Left lung (tissue), 14 donors: ENCODE data around the gene SLC5A4. TPM values are rescaled to one million over a fixed set of nuclear protein-coding genes. Genes with fewer than 3 reads are reported as not detected.
"Not testable (repeated sequence)": the region's sequence is repeated elsewhere in the genome, so short reads cannot be mapped to it uniquely, and the experiment has no call there.

Source experiments
- ATAC-seq: fragments of 200-7000 bp; cut with Tn5 transposase; one replicate; pipeline ENCODE4 v1.9.1; 2020; ENCODE audit warnings: moderate library complexity
- DNase-seq, 4 donors: peaks; one replicate each; pipeline ENCODE4 v3.0.0-alpha.2; 2013 to 2020
- H3K27ac ChIP-seq, 2 donors: fragments of 200-600 bp; sonication (generic) in 1 of 2; one replicate each; pipeline versions ENCODE4 v1.5.0 to v1.8.0; 2020 to 2021
- H3K27me3 ChIP-seq, 2 donors: fragments of 200-600 bp; sonication (generic) in 1 of 2; one replicate each; pipeline versions ENCODE4 v1.5.0 to v1.8.0; 2020 to 2021
- H3K36me3 ChIP-seq, 2 donors: fragments of 200-600 bp; sonication (generic) in 1 of 2; one replicate each; pipeline versions ENCODE4 v1.5.0 to v1.8.0; 2020 to 2021
- H3K4me1 ChIP-seq, 2 donors: fragments of 200-600 bp; one replicate each; pipeline ENCODE4 v1.8.0; 2021
- H3K4me3 ChIP-seq, 2 donors: fragments of 200-600 bp; sonication (generic) in 1 of 2; one replicate each; pipeline versions ENCODE4 v1.5.0 to v1.8.0; 2020 to 2021; ENCODE audit warnings: mild to moderate bottlenecking in 1 of 2
- H3K9me3 ChIP-seq, 2 donors: fragments of 200-600 bp; sonication (generic) in 1 of 2; one replicate each; pipeline versions ENCODE4 v1.5.0 to v1.8.0; 2020 to 2021
- CTCF ChIP-seq, 2 donors: fragments of 200-600 bp; sonication (generic) in 1 of 2; IDR thresholded peaks; one replicate each; pipeline versions ENCODE4 v1.5.0 to v1.8.0; 2021; ENCODE audit warnings: antibody characterized with exemption in 2 of 2
- intact Hi-C, 2 donors: fragments of 100-400 bp; cut with DNase I; formaldehyde crosslinking; loops; one replicate each; pipeline versions ENCODE4 v1.11.2 to v1.14.2; 2022
- long read RNA-seq, 12 donors: library from polyadenylated mRNA in 2 of 12; unstranded in 2 of 12; transcript quantifications; one replicate each; pipeline ENCODE4 v2.0.0 and lab custom pipeline, GENCODE V29; 2019 to 2026
- polyA plus RNA-seq, 6 donors: library from polyadenylated mRNA; unstranded; fragments of 120-200 nt; gene quantifications; one replicate each; pipeline ENCODE4 v1.2.1, GENCODE V29; 2013; ENCODE audit not compliant: insufficient read length in 6 of 6
- total RNA-seq, 2 donors: library from RNA; stranded (reverse); fragmentation: NEBNext Ultra II Directional; extraction: Animal tissue kit (Norgen Biotek cat#: 25700); gene quantifications; one replicate each; pipeline ENCODE4 v1.2.1, GENCODE V29; 2021
- donor health status: DM: no; HTN: yes; CAD: no.
- donor health status: DM: no; HTN: no; CAD: no.

The SLC5A4 gene
- total RNA-seq (1 to 10 TPM in 1 of 2 donors, under 1 TPM in 1; 0.73 to 1.5 TPM), polyA plus RNA-seq (1 to 10 TPM in 3 of 6 donors, under 1 TPM in 3; 0.58 to 3.5 (median 0.98) TPM)
- long read RNA-seq, donor 1, result 0 reads
- long read RNA-seq, donor 2, result 0 reads
- long read RNA-seq, donor 3, result 0 reads
- long read RNA-seq, donor 4, result 0 reads
- long read RNA-seq, donor 5, result 0 reads
- long read RNA-seq, donor 6, result 0 reads
- long read RNA-seq, donor 7, result 0 reads
- long read RNA-seq, donor 8, result 0 reads
- long read RNA-seq, donor 9, result 0 reads
- long read RNA-seq, donor 10, result 0 reads
- long read RNA-seq, donor 11, result 0 reads
- long read RNA-seq, donor 12, result 0 reads

DNA sequence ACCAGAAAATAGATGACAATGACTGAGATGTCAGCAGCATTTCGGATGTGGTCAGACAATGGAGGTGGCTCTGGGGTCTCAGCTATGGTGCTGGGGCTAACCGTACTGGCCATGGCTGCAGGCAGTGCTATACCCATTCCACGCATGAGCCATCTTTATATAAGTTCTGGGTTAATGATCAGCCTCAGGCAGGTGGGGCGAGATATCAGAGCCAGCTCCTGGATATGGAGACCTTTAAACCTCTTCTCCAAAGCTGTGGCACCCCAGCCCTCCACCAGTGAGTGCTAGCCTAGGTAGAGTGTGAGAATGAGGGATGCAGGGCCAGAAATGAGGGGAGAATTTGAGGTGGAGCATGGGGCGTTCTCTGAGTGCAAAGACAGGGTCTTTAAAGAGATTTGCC is at the start of gene SLC5A4:
TSS of gene SLC5A4 (minus strand) at position 131 of the 400 bp plus-strand sequence. CDS start at position 113, 18 bp downstream.
- Histone ChIP-seq H3K27ac (no peak within 1 kb of the TSS), H3K4me1 (no peaks in the 10 kb centered on the region), H3K36me3 (no peaks in the 10 kb centered on the region), H3K9me3 (no peaks in the 10 kb centered on the region), H3K4me3 (no peak within 1 kb of the TSS), H3K27me3 (peaks cover 0 to 4% of the 10 kb centered on the region in 2 donors)
- intact Hi-C loops, result no loop called here
- ATAC-seq (no peak), DNase-seq (no peak)
- no peak for TF ChIP-seq CTCF (IDR thresholded peaks at IDR 0.05)

- ATAC-seq, H3K4me1 ChIP-seq, intact Hi-C loops, H3K36me3 ChIP-seq, H3K9me3 ChIP-seq, H3K27ac ChIP-seq, DNase-seq, H3K27me3 ChIP-seq, H3K4me3 ChIP-seq: not testable (repeated sequence)
Observed at GRCh38 chr22:32293921-32294320, 38.8 kb upstream of the SLC5A4 start.

- TF ChIP-seq CTCF (IDR thresholded peaks at IDR 0.05), result no peak
- no peak for DNase-seq
- H3K4me3 ChIP-seq, result no peak overlapping the region
- intact Hi-C loops, result no loop called here
- H3K27ac ChIP-seq, result no peak overlapping the region
- no peaks in the 10 kb centered on the region for H3K4me1 ChIP-seq
- peaks cover 0 to 4% of the 10 kb centered on the region in 2 donors for H3K9me3 ChIP-seq
- no peak for ATAC-seq
- H3K36me3 ChIP-seq, result no peaks in the 10 kb centered on the region
- H3K27me3 ChIP-seq, result peaks cover 0 to 8% of the 10 kb centered on the region in 2 donors
Observed at GRCh38 chr22:32286290-32286840, 31.2 kb upstream of the SLC5A4 start.

DNA sequence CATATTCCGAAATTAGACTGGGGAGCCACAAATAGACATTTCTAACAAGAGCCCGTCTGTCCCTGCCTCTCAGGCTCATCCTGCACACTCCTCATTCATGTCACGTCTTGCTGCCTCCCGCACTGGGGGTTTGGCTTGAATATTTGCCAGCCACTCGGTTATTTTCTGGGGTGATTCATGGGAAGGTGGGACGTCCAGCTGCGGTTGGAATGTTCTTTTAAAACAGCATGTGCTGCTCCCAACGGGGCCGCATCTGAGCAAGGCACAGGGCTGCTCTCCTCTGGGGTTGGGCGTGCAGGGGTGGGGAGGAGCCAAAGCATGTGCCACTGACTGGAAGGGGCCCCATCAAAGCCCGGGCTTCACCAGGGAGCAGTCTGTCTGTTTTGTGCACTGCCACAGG is 25.9 kb upstream of the SLC5A4 start:
- TF ChIP-seq CTCF (IDR thresholded peaks at IDR 0.05), result no peak
- Histone ChIP-seq H3K4me1 (no peaks in the 10 kb centered on the region), H3K9me3 (no peaks in the 10 kb centered on the region), H3K27me3 (peaks cover 0 to 9% of the 10 kb centered on the region in 2 donors), H3K4me3 (no peak overlapping the region), H3K36me3 (no peaks in the 10 kb centered on the region), H3K27ac (no peak overlapping the region)
- DNase-seq, result no peak
- no peak for ATAC-seq
- intact Hi-C loops, result no loop called here

DNA sequence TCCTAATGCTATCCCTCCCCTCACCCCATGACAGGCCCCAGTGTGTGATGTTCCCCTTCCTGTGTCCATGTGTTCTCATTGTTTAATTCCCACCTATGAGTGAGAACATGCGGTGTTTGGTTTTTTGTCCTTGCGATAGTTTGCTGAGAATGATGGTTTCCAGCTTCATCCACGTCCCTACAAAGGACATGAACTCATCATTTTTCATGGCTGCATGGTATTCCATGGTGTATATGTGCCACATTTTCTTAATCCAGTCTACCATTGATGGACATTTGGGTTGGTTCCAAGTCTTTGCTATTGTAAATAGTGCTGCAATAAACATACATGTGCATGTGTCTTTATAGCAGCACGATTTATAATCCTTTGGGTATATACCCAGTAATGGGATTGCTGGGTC is 20.2 kb upstream of the SLC5A4 start:
- H3K4me1 ChIP-seq, H3K36me3 ChIP-seq, H3K27me3 ChIP-seq, H3K27ac ChIP-seq, H3K4me3 ChIP-seq, intact Hi-C loops, H3K9me3 ChIP-seq, DNase-seq, ATAC-seq: not testable (repeated sequence)

DNA sequence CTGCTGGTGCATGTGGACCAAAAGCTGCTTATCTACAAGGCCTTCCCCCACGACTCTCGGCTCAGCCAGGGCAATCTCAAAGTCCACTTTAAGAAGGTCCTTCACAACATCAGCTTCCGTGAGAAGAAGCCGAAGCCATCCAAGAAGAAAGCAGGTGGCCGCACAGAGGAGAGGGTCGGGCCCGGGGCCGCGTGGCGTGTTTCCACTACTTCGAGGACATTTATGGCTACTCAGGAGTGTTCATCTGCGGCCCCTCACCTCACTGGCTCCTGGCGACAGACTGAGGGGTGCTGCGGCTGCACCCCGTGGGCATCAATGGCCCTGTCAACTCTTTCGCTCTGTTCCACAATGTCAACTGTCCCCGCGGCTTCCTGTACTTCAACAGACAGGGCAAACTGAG is 16.2 kb upstream of the SLC5A4 start:
- Histone ChIP-seq H3K4me1 (peaks cover 0 to under 1% of the 10 kb centered on the region in 2 donors), H3K4me3 (no peak overlapping the region), H3K36me3 (no peaks in the 10 kb centered on the region), H3K27ac (no peak overlapping the region), H3K9me3 (no peaks in the 10 kb centered on the region), H3K27me3 (no peaks in the 10 kb centered on the region)
- TF ChIP-seq CTCF (IDR thresholded peaks at IDR 0.05), result no peak
- DNase-seq (no peak), ATAC-seq (no peak)
- intact Hi-C loops, result no loop called here
